Large intestine (tissue), 3 donors: ENCODE results near the gene KCNT2. TPM values are rescaled to one million over a fixed set of nuclear protein-coding genes. Genes with fewer than 3 reads are reported as not detected.

ENCODE experiments used
- DNase-seq, 2 donors: peaks; one replicate each; pipeline versions ENCODE4 v3.0.0 to v3.0.0-alpha.2; 2013
- H3K27ac ChIP-seq: one replicate; pipeline ENCODE4 v1.5.1; 2013; ENCODE audit warnings: low read length
- H3K27me3 ChIP-seq: 2 replicates; pipeline ENCODE4 v1.6.1; 2013; ENCODE audit warnings: low read length; ENCODE audit not compliant: control insufficient read depth, insufficient read depth
- H3K36me3 ChIP-seq: 2 replicates; pipeline ENCODE4 v1.6.1; 2013; ENCODE audit warnings: low read length; ENCODE audit not compliant: control insufficient read depth, insufficient read depth
- H3K4me1 ChIP-seq: one replicate; pipeline ENCODE4 v1.6.1; 2013; ENCODE audit warnings: low read length; ENCODE audit not compliant: control insufficient read depth, insufficient read depth
- H3K4me3 ChIP-seq: one replicate; pipeline ENCODE4 v1.5.1; 2013; ENCODE audit warnings: low read length
- H3K9me3 ChIP-seq: one replicate; pipeline ENCODE4 v1.6.1; 2013; ENCODE audit warnings: mild to moderate bottlenecking, low read depth, low read length, moderate library complexity; ENCODE audit not compliant: control insufficient read depth
- WGBS: methylation state at CpG from one replicate; pipeline ENCODE4 v1.1.5; 2013; ENCODE audit warnings: low lambda C conversion rate; ENCODE audit not compliant: insufficient coverage; 5-methylcytosine and 5-hydroxymethylcytosine counted together
- polyA plus RNA-seq: library from polyadenylated mRNA; unstranded; fragments of 120-200 nt; gene quantifications from one replicate; pipeline ENCODE4 v1.2.1, GENCODE V29; 2013

KCNT2 gene
- polyA plus RNA-seq, 1 donor = 3.5 TPM

DNA sequence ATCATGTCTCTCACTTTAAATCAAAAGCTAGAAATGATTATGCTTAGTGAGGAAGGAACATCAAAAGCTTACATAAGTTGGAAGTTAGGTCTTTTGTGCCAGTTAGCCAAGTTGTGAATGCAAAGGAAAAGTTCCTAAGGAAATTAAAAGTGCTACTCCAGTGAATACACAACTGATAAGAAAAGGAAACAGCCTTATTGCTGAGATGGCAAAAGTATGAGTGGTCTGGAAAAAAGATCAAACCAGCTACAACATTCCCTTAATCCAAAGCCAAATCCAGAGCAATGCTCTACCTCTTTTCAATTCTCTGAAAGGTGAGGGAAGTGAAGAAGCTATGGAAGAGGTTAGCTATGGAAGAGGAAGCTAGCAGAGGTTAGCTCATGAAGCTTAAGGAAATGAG, 378.7 kb downstream of the KCNT2 start:
- H3K36me3 ChIP-seq = no peaks in the 10 kb centered on the region
- H3K27me3 ChIP-seq = no peaks in the 10 kb centered on the region
- H3K4me3 ChIP-seq = no peak overlapping the region
- no peak for DNase-seq
- no peaks in the 10 kb centered on the region for H3K4me1 ChIP-seq
- no peaks in the 10 kb centered on the region for H3K9me3 ChIP-seq
- H3K27ac ChIP-seq = no peak overlapping the region

DNA sequence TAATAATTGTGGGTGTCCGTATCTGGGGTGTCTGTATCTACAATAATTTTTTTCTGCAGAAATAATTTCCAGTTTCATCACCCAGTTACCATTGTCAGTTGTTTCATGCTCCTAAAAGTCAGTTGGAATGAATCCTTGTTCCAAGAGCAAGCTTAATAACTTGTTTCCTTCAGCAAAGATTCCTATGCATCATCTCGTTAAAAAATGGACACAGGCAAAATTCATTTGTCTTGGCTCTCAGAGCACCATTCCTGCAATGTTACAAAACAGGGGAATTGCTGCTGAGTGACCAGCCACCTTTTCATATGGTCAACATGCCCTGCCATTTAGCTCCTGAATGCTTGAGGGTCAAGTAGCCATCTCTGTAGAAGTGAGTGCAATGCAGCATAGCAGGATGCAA, 393.4 kb downstream of the KCNT2 start:
- no peak for DNase-seq
- H3K36me3 ChIP-seq = no peaks in the 10 kb centered on the region
- no peak overlapping the region for H3K4me3 ChIP-seq
- no peaks in the 10 kb centered on the region for H3K27me3 ChIP-seq
- no peaks in the 10 kb centered on the region for H3K9me3 ChIP-seq
- no peak overlapping the region for H3K27ac ChIP-seq
- H3K4me1 ChIP-seq = no peaks in the 10 kb centered on the region
- WGBS = no CpG with 5 or more reads among the region's 2 CpGs

DNA sequence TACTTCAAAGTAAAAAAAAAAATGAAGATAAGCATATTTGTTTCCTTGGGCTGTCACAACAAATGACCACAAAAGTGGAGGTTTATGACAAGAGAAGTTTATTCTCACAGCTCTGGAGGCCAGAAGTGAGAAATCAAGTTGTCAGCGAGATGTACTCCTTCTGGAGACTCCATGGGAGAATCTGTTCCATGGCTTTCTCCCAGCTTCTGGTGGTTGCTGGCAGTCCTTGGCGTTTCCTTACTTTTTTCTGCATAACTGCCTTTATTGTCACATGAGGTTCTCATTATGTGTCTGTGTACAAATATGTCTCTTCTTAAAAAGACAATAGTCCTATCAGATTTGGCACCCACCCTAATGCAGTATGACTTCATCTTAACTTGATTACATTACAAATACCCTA, 398.3 kb downstream of the KCNT2 start:
- Histone ChIP-seq H3K27ac (no peak overlapping the region), H3K27me3 (no peaks in the 10 kb centered on the region), H3K36me3 (no peaks in the 10 kb centered on the region), H3K4me3 (no peak overlapping the region), H3K4me1 (no peaks in the 10 kb centered on the region), H3K9me3 (no peaks in the 10 kb centered on the region)
- no CpG with 5 or more reads among the region's 2 CpGs for WGBS
- DNase-seq = no peak

DNA sequence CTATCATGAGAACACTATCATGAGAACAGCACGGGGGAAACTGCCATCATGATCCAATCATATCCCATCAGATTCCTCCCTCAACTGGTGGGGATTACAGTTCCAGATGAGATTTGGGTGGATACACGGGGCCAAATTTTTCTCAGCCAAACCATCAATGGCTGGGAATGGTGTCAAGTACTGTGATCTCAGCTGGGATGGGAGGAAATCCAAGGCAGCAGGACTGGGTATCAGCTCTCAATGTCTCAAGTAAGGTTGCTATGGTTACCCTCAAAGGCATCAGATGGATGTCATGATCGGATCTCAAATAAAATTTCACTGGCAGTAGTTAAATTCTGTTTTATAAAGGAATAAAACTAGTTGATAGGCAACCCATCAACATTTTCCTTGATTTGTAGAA, 399.0 kb downstream of the KCNT2 start:
- Histone ChIP-seq H3K4me1 (no peaks in the 10 kb centered on the region), H3K36me3 (no peaks in the 10 kb centered on the region), H3K9me3 (no peaks in the 10 kb centered on the region), H3K27me3 (no peaks in the 10 kb centered on the region), H3K4me3 (no peak overlapping the region), H3K27ac (no peak overlapping the region)
- no peak for DNase-seq
- no CpG with 5 or more reads among the region's 3 CpGs for WGBS

DNA sequence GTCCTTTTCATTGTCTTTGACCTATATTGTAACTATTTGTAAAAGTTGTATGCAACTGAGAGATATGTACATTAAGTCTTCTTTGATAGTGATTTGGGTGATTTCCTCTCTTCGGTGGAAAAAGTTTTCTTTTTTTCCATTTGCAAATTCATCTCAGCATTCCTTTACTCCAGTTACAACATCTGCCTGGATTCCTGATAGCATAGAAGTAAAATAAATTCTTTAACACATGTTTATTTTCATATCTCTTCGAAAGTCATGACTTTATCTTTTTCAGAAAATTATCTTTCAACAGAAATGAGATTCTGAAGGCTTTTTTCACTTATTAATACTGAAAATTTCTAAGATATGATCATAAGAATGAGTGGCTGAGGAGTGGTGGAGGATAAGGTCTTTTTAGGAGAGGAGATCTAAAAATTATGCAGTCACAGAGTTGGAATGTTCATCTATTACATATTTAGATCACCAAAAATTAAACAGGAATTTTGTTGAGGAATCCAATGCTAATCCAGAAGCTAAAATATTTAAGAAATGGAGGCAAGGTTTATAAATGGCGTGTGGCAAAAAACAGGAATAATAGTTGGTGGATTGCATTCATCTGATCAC, 400.5 kb downstream of the KCNT2 start:
- Histone ChIP-seq H3K27ac (no peak overlapping the region), H3K36me3 (no peaks in the 10 kb centered on the region), H3K4me1 (no peaks in the 10 kb centered on the region), H3K9me3 (no peaks in the 10 kb centered on the region), H3K27me3 (no peaks in the 10 kb centered on the region), H3K4me3 (no peak overlapping the region)
- 80% methylated on average over 2 of the region's 3 CpGs for WGBS
- DNase-seq = no peak

DNA sequence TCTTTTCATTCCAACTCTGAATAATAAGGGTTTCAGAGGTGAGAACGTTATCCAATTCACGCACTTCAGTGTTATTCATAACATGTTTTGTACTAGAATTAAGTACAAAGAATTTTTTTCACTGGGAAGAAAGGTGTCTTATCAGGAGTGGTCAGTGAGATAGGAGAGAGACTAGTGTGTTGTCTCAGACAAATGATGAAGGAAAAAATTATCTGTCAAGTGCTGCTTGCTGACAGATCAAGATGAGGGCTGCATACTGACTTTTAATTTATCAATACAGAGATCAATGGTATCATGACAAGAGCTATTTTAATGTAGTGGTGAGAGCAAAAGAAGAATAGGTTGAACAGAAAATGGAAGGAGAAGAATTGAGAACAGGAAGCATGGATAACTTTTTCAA, 402.4 kb downstream of the KCNT2 start:
- DNase-seq = no peak
- H3K27me3 ChIP-seq = no peaks in the 10 kb centered on the region
- H3K27ac ChIP-seq = no peak overlapping the region
- H3K4me1 ChIP-seq = no peaks in the 10 kb centered on the region
- WGBS = 85% methylated on average over 2 of the region's 2 CpGs
- no peaks in the 10 kb centered on the region for H3K36me3 ChIP-seq
- H3K4me3 ChIP-seq = no peak overlapping the region
- no peaks in the 10 kb centered on the region for H3K9me3 ChIP-seq

DNA sequence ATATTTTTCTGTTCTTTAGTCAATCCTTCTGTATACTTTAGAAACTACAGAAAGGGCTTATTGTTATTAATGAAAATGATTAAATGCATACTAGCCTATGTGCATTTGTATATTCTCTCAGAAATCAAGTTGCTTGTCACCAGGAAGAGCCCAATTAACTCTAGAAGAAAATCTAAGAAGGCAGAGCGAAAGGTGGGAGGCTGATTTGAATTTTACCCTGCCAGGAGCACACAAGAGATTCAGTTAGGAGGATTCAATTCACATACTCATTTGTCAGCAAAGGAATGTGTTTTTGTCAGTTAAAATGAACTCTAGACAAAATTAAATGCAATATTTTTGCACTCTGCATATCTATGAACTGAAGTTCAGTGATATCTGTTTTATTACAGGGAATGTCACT, 411.8 kb downstream of the KCNT2 start:
- H3K36me3 ChIP-seq = no peaks in the 10 kb centered on the region
- H3K27me3 ChIP-seq = no peaks in the 10 kb centered on the region
- H3K4me3 ChIP-seq = no peak overlapping the region
- 83% methylated on average over 1 of the region's 1 CpG for WGBS
- no peaks in the 10 kb centered on the region for H3K9me3 ChIP-seq
- H3K4me1 ChIP-seq = no peaks in the 10 kb centered on the region
- H3K27ac ChIP-seq = no peak overlapping the region
- no peak for DNase-seq

DNA sequence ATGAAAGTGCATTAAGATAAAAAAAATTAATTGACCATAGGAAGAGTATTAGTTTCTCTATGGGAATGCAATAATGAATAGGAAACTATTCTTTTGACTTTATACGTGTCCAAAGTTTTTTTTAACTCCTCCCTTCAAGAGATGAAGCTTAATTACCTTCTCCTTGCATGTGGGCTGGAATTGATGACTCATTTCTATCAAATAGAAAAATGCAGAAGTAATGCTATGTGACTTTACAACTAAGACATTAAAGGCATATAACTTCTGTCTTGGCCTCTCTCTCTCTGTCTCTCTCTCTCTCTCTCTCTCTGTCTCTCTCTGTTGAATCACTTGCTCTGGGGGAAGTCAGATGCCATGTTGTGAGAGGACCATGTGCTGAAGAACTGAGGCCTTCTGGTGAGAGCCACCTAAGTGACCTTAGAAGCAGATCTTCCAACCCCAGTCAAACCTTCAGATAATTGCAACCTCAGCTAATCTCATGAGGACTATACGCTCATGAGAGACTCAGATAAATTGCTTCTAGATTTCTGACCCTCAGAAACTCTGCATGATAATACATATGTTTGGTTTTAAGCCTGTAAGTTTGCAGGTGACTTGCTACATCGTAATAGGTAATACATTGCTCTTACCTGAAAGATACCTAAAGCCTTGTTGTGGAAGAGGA, 414.2 kb downstream of the KCNT2 start:
- no peak overlapping the region for H3K4me3 ChIP-seq
- H3K9me3 ChIP-seq = no peaks in the 10 kb centered on the region
- H3K36me3 ChIP-seq = no peaks in the 10 kb centered on the region
- WGBS = no CpG with 5 or more reads among the region's 3 CpGs
- no peaks in the 10 kb centered on the region for H3K4me1 ChIP-seq
- no peak for DNase-seq
- H3K27me3 ChIP-seq = no peaks in the 10 kb centered on the region
- H3K27ac ChIP-seq = no peak overlapping the region

DNA sequence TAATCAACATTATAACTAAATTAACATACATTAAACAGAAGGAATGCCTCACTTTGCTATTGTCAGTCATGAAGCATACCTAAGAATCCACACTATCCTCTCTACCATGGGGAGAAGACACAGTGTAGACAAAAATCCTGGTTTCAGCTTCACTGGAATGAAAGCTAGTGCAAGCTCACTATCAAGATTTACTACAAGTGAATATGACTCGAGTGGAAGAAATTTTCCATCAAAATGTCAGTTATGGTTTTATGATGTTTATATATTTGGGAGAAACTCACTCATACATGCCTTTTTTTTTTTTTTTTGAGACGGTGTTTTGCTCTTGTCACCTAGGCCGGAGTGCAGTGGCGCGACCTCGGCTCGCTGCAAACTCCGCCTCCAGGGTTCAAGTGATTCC, 424.3 kb downstream of the KCNT2 start:
- Histone ChIP-seq H3K4me3 (no peak overlapping the region), H3K36me3 (no peaks in the 10 kb centered on the region), H3K27me3 (no peaks in the 10 kb centered on the region), H3K4me1 (no peaks in the 10 kb centered on the region), H3K27ac (no peak overlapping the region), H3K9me3 (no peaks in the 10 kb centered on the region)
- WGBS = 83% methylated on average over 1 of the region's 8 CpGs
- no peak for DNase-seq

DNA sequence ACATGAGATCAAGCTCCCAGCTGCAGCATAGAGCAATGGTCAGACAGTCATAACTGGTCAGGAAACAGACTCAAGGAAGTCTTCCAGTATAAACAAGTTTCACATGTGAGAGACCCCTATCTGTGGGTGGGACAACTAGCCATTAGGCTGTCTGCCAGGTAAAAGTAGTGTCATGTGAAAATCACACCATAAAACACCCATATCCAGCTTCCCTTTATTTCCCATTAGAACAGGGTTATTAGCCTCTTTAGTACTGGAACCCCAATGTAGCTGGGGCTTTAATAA, 426.7 kb downstream of the KCNT2 start:
- no peaks in the 10 kb centered on the region for H3K9me3 ChIP-seq
- no peaks in the 10 kb centered on the region for H3K4me1 ChIP-seq
- no peak for DNase-seq
- no peak overlapping the region for H3K27ac ChIP-seq
- H3K36me3 ChIP-seq = no peaks in the 10 kb centered on the region
- no peaks in the 10 kb centered on the region for H3K27me3 ChIP-seq
- H3K4me3 ChIP-seq = no peak overlapping the region

DNA sequence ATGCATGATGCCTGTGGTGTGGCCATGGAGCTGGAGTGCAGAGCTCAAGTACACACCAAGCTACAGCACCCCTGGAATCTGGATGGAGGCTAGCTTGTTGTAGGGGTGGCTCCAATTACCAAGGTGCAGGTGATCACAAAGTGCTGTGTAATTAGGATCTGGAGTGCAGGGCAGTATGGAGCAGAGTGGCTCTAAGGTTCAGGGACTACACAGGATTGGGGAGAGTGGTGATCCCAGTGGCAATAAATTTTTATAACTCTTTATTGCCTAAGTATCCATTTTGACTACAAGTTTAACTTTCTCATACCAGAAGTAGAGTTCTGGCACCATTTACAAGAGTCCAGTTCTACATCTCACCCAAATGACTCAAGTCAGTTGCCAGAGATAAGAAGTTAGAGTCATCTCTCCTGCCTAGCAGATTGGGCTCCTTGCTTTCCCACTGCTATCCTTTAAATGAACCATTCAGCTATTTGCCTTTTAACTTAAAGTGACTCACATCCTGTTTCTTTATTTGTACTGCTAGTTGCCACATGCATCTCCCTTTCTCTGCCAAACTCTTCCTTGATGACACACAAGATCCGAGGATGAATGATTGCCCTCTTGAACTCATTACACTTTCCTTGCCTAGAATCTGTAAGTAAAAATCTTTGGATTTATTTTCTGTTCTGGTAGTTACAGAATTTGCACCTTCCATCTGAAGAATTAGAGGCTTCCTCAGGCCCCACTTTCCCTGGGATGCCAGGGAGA, 427.2 kb downstream of the KCNT2 start:
- no peak for DNase-seq
- Histone ChIP-seq H3K4me1 (no peaks in the 10 kb centered on the region), H3K36me3 (no peaks in the 10 kb centered on the region), H3K9me3 (no peaks in the 10 kb centered on the region), H3K27ac (no peak overlapping the region), H3K27me3 (no peaks in the 10 kb centered on the region), H3K4me3 (no peak overlapping the region)
- WGBS = 80% methylated on average over 1 of the region's 1 CpG
